Gastrocnemius medialis (tissue), 4 donors: ENCODE measurements around the gene LRRC27.

ENCODE experiments used
- CTCF ChIP-seq, 5 experiments: fragments of 450-650 bp in 3 of 5; fragments of 200-600 bp in 2 of 5; sonication (generic) in 2 of 5; IDR thresholded peaks in 4 of 5; conservative IDR thresholded peaks in 1 of 5; 1 replicate in 4 of 5; 2 replicates in 1 of 5; pipeline ENCODE4 v1.5.1; 2016 to 2019; ENCODE audit warnings: antibody characterized with exemption in 5 of 5, mild to moderate bottlenecking in 3 of 5, moderate library complexity in 3 of 5
- POLR2A ChIP-seq, 2 donors: fragments of 450-650 bp; IDR thresholded peaks; one replicate each; pipeline ENCODE4 v1.6.1; 2017; ENCODE audit warnings: antibody characterized with exemption in 2 of 2, mild to moderate bottlenecking in 2 of 2, moderate library complexity in 2 of 2

GRCh38 chr10:132333386-132333785, 1.4 kb downstream of the LRRC27 start:
- no peak for TF ChIP-seq POLR2A (IDR thresholded peaks at IDR 0.05)
- no peak for TF ChIP-seq CTCF (IDR thresholded peaks at IDR 0.05 in 4 of 5, conservative IDR thresholded peaks at IDR 0.05 in 1 of 5)
